Stimulated activated CD8-positive, alpha-beta memory T cell treated with anti-CD3 and anti-CD28 coated beads, Interleukin-12 subunit alpha, Interleukin-12 subunit beta, amount 100 ng/mL, for 1 hour (primary cell): ENCODE data around the gene ECT2.
"Not testable (repeated sequence)": the region's sequence is repeated elsewhere in the genome, so short reads cannot be mapped to it uniquely, and the experiment has no call there.

Source experiments
- DNase-seq: peaks from one replicate; pipeline ENCODE4 v3.0.0-alpha.2; 2020; ENCODE audit warnings: low read depth

Gene ECT2

DNA sequence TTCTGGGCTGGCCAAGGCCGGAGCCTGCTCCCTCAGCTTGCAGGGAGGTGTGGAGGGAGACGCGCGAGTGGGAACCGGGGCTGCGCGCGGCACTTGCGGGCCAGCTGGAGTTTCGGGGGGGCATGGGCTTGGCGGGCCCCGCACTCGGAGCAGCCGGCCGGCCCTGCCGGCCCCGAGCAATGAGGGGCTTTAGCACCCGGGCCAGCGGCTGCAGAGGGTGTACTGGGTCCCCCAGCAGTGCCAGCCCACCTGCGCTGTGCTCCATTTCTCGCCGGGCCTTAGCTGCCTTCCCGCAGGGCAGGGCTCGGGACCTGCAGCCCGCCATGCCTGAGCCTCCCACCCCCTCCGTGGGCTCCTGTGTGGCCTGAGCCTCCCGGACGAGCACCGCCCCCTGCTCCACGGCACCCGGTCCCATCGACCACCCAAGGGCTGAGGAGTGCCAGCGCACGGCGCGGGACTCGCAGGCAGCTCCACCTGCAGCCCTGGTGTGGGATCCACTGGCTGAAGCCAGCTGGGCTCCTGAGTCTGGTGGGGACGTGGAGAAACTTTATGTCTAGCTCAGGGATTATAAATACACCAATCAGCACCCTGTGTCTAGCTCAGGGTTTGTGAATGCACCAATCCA is 116.3 kb downstream of the ECT2 start:
- not testable (repeated sequence) for DNase-seq

GRCh38 chr3:172868582-172869200 is 118.2 kb downstream of the ECT2 start:
- DNase-seq, result no peak

DNA sequence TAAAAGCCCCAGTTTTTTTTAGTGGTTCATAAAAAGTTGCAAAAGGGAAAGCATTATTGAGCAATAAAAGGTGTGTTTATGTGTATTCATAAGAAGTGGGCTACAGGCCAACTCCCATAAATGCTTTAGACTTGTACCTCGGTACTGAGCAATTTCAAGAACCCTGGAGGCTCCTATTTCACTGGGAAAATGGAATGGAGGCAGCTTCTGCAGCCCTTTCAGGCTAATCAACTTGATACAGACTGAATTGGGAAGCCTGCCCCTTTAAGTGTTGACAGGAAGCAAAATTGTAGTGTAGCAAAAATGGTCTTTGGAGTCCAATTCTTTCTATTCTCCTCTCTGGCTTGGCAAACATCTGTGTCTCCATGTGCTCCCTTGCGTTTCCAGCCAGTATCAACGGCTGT is 118.8 kb downstream of the ECT2 start:
- DNase-seq, result no peak

DNA sequence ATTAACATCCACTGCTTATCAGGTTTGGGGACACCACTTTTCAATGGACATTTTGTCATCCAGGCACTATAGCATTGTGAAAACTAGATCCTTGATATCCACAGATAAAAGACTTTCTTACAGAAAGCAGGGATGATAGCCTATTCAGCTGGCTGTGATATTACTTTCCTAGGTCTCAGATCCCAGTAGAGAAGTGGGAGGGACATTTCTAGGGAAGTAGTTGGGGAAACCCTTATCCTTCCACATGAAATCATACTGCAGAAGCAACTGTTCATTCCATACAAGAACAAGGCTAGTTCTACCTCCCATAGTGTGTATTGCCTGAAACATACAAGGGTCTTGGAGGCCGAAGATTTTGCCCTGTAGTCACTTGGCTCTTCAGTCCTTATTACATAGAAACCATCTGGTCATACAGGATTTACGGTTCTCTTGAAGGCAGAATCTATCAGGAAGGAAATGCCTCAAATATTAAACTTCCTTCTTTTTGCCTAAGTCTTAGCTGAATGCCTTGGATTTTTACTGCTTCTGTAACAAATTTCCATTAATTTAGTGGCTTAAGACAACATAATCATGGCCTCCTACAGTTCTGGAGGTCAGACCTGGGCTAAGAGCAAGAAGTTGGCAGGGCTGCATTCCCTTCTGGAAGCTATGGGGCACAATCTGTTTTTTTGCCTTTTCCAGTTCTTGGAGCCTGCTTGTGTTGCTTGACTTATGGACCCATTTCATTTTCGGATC is 119.4 kb downstream of the ECT2 start:
- no peak for DNase-seq
